IMR-90 (cell line): ENCODE data around the gene ZNF684. TPM values are rescaled to one million over a fixed set of nuclear protein-coding genes. Genes with fewer than 3 reads are reported as not detected.
A peak's percentile ranks its signal among the peaks of the same experiment; 100 is the strongest.

Source experiments
- ATAC-seq: fragments of 200-7000 bp; cut with Tn5 transposase; 2 replicates; pipeline ENCODE4 v1.9.1; 2020; ENCODE audit warnings: low read depth, mild to moderate bottlenecking, moderate library complexity
- BruUV-seq: library from RNA; stranded (reverse); fragments of 400-500 nt; replicated peaks from 2 replicates; lab custom pipeline; 2021; lab: Mats Ljungman, UMichigan
- CTCF ChIA-PET: fragments of 300-600 bp; formaldehyde crosslinking; extraction: SDS; loops from one replicate; lab custom pipeline; 2021; ENCODE audit warnings: antibody characterized with exemption; lab: Yijun Ruan, JAX
- POLR2A ChIA-PET: fragments of 300-600 bp; sonication (Branson Sonifier 250); formaldehyde crosslinking; loops from one replicate; lab custom pipeline; 2022; ENCODE audit warnings: antibody characterized with exemption; ENCODE audit not compliant: unreplicated experiment; lab: Charles Lee
- DNase-seq: peaks from one replicate; pipeline ENCODE4 v3.0.0; 2013
- H2AFZ ChIP-seq: replicated peaks from 2 replicates; pipeline ENCODE3; 2013; ENCODE audit warnings: low read length, mild to moderate bottlenecking; ENCODE audit not compliant: poor library complexity
- H2AK5ac ChIP-seq: 2 replicates; pipeline ENCODE4 v1.6.1; 2013; ENCODE audit warnings: low read depth, low read length, inconsistent platforms
- H2AK9ac ChIP-seq: replicated peaks from 2 replicates; pipeline ENCODE3; 2013; ENCODE audit warnings: mild to moderate bottlenecking, low read depth, low read length, moderate library complexity; ENCODE audit not compliant: poor library complexity
- H2BK120ac ChIP-seq: 2 replicates; pipeline ENCODE4 v1.6.1; 2013; ENCODE audit warnings: low read depth, low read length, inconsistent platforms
- H2BK15ac ChIP-seq: 3 replicates; pipeline ENCODE4 v1.6.1; 2013; ENCODE audit warnings: low read depth, low read length, inconsistent platforms
- H2BK20ac ChIP-seq: 2 replicates; pipeline ENCODE4 v1.6.1; 2013; ENCODE audit warnings: low read depth, mild to moderate bottlenecking, inconsistent platforms, low read length, moderate library complexity
- H2BK5ac ChIP-seq: 2 replicates; pipeline ENCODE4 v1.6.1; 2013; ENCODE audit warnings: mild to moderate bottlenecking, low read depth, low read length, inconsistent platforms; ENCODE audit not compliant: poor library complexity, severe bottlenecking
- H3K14ac ChIP-seq: replicated peaks from 2 replicates; pipeline ENCODE4 v1.6.1; 2013; ENCODE audit warnings: low read depth, low read length, inconsistent platforms
- H3K18ac ChIP-seq: 2 replicates; pipeline ENCODE4 v1.6.1; 2013; ENCODE audit warnings: low read depth, low read length, control low read depth
- H3K23ac ChIP-seq: 2 replicates; pipeline ENCODE4 v1.6.1; 2013; ENCODE audit warnings: low read depth, low read length, inconsistent platforms
- H3K27ac ChIP-seq: 2 replicates; pipeline ENCODE4 v1.5.1; 2013; ENCODE audit warnings: mild to moderate bottlenecking, control low read depth, low read length; ENCODE audit not compliant: insufficient read depth
- H3K27me3 ChIP-seq: 2 replicates; pipeline ENCODE4 v1.6.1; 2013; ENCODE audit warnings: low read length; ENCODE audit not compliant: control insufficient read depth, insufficient read depth
- H3K36me3 ChIP-seq: 2 replicates; pipeline ENCODE4 v1.6.1; 2013; ENCODE audit warnings: low read length, mixed read lengths; ENCODE audit not compliant: control insufficient read depth, insufficient read depth
- H3K4ac ChIP-seq: 2 replicates; pipeline ENCODE4 v1.6.1; 2013; ENCODE audit warnings: low read depth, low read length, inconsistent platforms
- H3K4me1 ChIP-seq: 2 replicates; pipeline ENCODE4 v1.6.1; 2013; ENCODE audit warnings: low read length, mixed read lengths; ENCODE audit not compliant: control insufficient read depth, insufficient read depth
- H3K4me2 ChIP-seq: 2 replicates; pipeline ENCODE4 v1.6.1; 2013; ENCODE audit warnings: low read depth, mild to moderate bottlenecking, control low read depth, low read length, moderate library complexity
- H3K4me3 ChIP-seq: 2 replicates; pipeline ENCODE4 v1.5.1; 2013; ENCODE audit warnings: low read depth, mild to moderate bottlenecking, control low read depth, low read length, moderate library complexity; ENCODE audit not compliant: insufficient read depth
- H3K56ac ChIP-seq: 2 replicates; pipeline ENCODE4 v1.6.1; 2013; ENCODE audit warnings: low read length, inconsistent platforms; ENCODE audit not compliant: insufficient read depth; ENCODE audit errors: extremely low read depth
- H3K79me1 ChIP-seq, 2 experiments: 2 replicates each; pipeline ENCODE4 v1.6.1; 2013; ENCODE audit warnings: low read length in 2 of 2, inconsistent platforms in 1 of 2, low read depth in 1 of 2
- H3K9ac ChIP-seq: 2 replicates; pipeline ENCODE4 v1.6.1; 2013; ENCODE audit warnings: low read depth, low read length, control low read depth
- H3K9me1 ChIP-seq: 2 replicates; pipeline ENCODE4 v1.6.1; 2013; ENCODE audit warnings: low read length, inconsistent platforms; ENCODE audit not compliant: insufficient read depth
- H3K9me3 ChIP-seq: 2 replicates; pipeline ENCODE4 v1.6.1; 2013; ENCODE audit warnings: low read length; ENCODE audit not compliant: control insufficient read depth, insufficient read depth
- H4K20me1 ChIP-seq: 2 replicates; pipeline ENCODE4 v1.6.1; 2013; ENCODE audit warnings: low read length, inconsistent platforms; ENCODE audit not compliant: insufficient read depth
- H4K5ac ChIP-seq: 2 replicates; pipeline ENCODE4 v1.6.1; 2013; ENCODE audit warnings: mild to moderate bottlenecking, low read depth, low read length, control low read depth
- H4K8ac ChIP-seq, 2 experiments: 2 replicates each; pipeline ENCODE4 v1.6.1; 2013; ENCODE audit warnings: low read depth in 2 of 2, low read length in 2 of 2, control low read depth in 1 of 2, inconsistent platforms in 1 of 2
- H4K91ac ChIP-seq: 2 replicates; pipeline ENCODE4 v1.6.1; 2013; ENCODE audit warnings: low read depth, low read length, inconsistent platforms; ENCODE audit not compliant: insufficient read depth
- BHLHE40 ChIP-seq: fragments of 150-350 bp; IDR thresholded peaks from 2 replicates; pipeline ENCODE4 v1.6.1; 2016; ENCODE audit warnings: mild to moderate bottlenecking, low read depth, low read length
- CEBPB ChIP-seq: IDR thresholded peaks from 2 replicates; pipeline ENCODE4 v1.6.1; 2012; ENCODE audit warnings: low read depth, low read length, improper control_type of control experiment
- CHD1 ChIP-seq: IDR thresholded peaks from 2 replicates; pipeline ENCODE4 v1.6.1; 2012; ENCODE audit warnings: low read depth, low read length, improper control_type of control experiment
- ELK1 ChIP-seq: fragments of 150-350 bp; IDR thresholded peaks from 2 replicates; pipeline ENCODE4 v1.6.1; 2016; ENCODE audit warnings: low read depth, mild to moderate bottlenecking, low read length, moderate library complexity, borderline replicate concordance
- FOS ChIP-seq: fragments of 150-350 bp; IDR thresholded peaks from 2 replicates; pipeline ENCODE4 v1.6.1; 2016; ENCODE audit warnings: low read depth, low read length
- MAFK ChIP-seq: IDR thresholded peaks from 2 replicates; pipeline ENCODE4 v1.6.1; 2012; ENCODE audit warnings: low read depth, low read length, improper control_type of control experiment
- MAZ ChIP-seq: IDR thresholded peaks from 2 replicates; pipeline ENCODE4 v1.6.1; 2012; ENCODE audit warnings: low read depth, mild to moderate bottlenecking, low read length, improper control_type of control experiment, moderate library complexity, borderline replicate concordance
- MXI1 ChIP-seq: IDR thresholded peaks from 2 replicates; pipeline ENCODE4 v1.6.1; 2012; ENCODE audit warnings: low read depth, mild to moderate bottlenecking, low read length, moderate library complexity, borderline replicate concordance
- NFE2L2 ChIP-seq: fragments of 150-350 bp; IDR thresholded peaks from 2 replicates; pipeline ENCODE4 v1.6.1; 2016; ENCODE audit warnings: low read depth, mild to moderate bottlenecking, low read length
- POLR2A ChIP-seq: IDR thresholded peaks from 2 replicates; pipeline ENCODE4 v1.6.1; 2012; ENCODE audit warnings: mild to moderate bottlenecking, low read depth, low read length
- RAD21 ChIP-seq: IDR thresholded peaks from 2 replicates; pipeline ENCODE4 v1.6.1; 2012; ENCODE audit warnings: low read length, improper control_type of control experiment
- RCOR1 ChIP-seq: IDR thresholded peaks from 2 replicates; pipeline ENCODE4 v1.6.1; 2012; ENCODE audit warnings: mild to moderate bottlenecking, low read length, improper control_type of control experiment; ENCODE audit not compliant: insufficient replicate concordance
- RFX5 ChIP-seq: IDR thresholded peaks from 2 replicates; pipeline ENCODE4 v1.8.0; 2012; ENCODE audit warnings: low read depth, mild to moderate bottlenecking, low read length, moderate library complexity
- SMC3 ChIP-seq: fragments of 150-350 bp; IDR thresholded peaks from 2 replicates; pipeline ENCODE4 v1.6.1; 2016; ENCODE audit warnings: low read depth, mild to moderate bottlenecking, antibody characterized with exemption, low read length, moderate library complexity
- WGBS, 2 experiments: methylation state at CpG; one replicate each; pipeline versions ENCODE4 v1.1.5 to v1.1.7; 2013; ENCODE audit warnings: missing lambda C conversion rate in 2 of 2; ENCODE audit not compliant: insufficient read length in 1 of 2; ENCODE audit errors: extremely low coverage in 2 of 2; 5-methylcytosine and 5-hydroxymethylcytosine counted together
- dilution Hi-C: fragments of 300-500 bp; cut with HindIII; formaldehyde crosslinking; loops from one replicate; pipeline ENCODE4 v1.14.3; 2018; ENCODE audit warnings: low sequenced_read_pairs; ENCODE audit not compliant: unreplicated experiment
- in situ Hi-C: fragments of 300-500 bp; cut with MboI; formaldehyde crosslinking; loops from 3 replicates; pipeline ENCODE4 v1.14.3; 2019; ENCODE audit warnings: low sequenced_read_pairs, inconsistent platforms, mixed read lengths
- intact Hi-C: fragments of 100-400 bp; cut with micrococcal nuclease; formaldehyde crosslinking; loops from 2 replicates; pipeline ENCODE4 v1.10.0; 2022
- polyA plus RNA-seq, 3 experiments: library from polyadenylated mRNA; depleted of rRNA; stranded (reverse); fragments of >200 nt; gene quantifications; 2 replicates each; pipeline ENCODE4 v1.2.3, GENCODE V29; 2012; ENCODE audit warnings: low replicate concordance in 1 of 3
- total RNA-seq: library from RNA; depleted of rRNA; stranded (reverse); fragments of >200 nt; gene quantifications from 2 replicates; pipeline ENCODE4 v1.2.3, GENCODE V29; 2012
- TF ChIP-seq, protein P1 (sequence below): conservative IDR thresholded peaks from 2 replicates; pipeline ENCODE4 v1.5.1; 2012; ENCODE audit warnings: mild to moderate bottlenecking, low read depth, low read length, improper control_type of control experiment
- TF ChIP-seq, protein P2 (sequence below): fragments of 150-350 bp; IDR thresholded peaks from 2 replicates; pipeline ENCODE4 v1.6.1; 2017; ENCODE audit warnings: mild to moderate bottlenecking, antibody characterized with exemption, low read length, low read depth

ZNF684 gene
- total and polyA plus RNA-seq, 2 of the 4 experiments (the other 2 are of a cell fraction): 1.4 to 4.1 TPM

DNA sequence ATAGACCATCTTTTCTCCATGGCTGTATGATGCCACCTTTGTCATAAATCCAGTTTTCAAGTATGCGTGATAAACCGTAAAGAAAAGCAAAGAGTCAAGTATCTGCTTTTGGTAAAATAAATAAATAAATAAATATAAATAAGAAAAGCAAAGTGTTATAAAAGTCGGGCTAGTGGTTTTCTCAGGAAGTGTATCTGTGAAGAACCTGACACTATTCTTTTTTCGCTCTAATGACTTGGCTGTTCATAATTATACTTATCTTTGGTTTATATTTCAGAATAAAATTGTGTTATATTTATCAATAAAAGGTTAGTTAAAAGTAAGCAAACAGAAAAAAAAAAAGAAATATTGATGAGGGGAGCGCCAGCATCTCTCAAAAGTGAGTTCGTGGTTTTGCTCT, 23.5 kb upstream of the ZNF684 start:
- CTCF ChIA-PET: no interaction called here

More for the DNA sequence above, 23.5 kb upstream of the ZNF684 start:
- Histone ChIP-seq H3K27ac (peak overlapping the region; percentile 75; the same call in 1 of the 2 replicates), H2BK5ac (peak overlapping the region; percentile 61), H3K4me3 (peak overlapping the region; percentile 94), H3K14ac (peak overlapping the region; percentile 99), H2BK120ac (no peak overlapping the region), H3K9me3 (peaks cover 21% of the 10 kb centered on the region), H4K8ac (peak overlapping the region; percentile 92 to 99), H3K36me3 (no peaks in the 10 kb centered on the region; the same call in 1 of the 2 replicates), H3K79me1 (peaks cover 15 to 22% of the 10 kb centered on the region in 2 experiments), H2BK20ac (no peak overlapping the region), H3K4me1 (0 out of 2 replicates have a peak, but pooled peaks cover 3% of the 10 kb centered on the region), H3K56ac (peak overlapping the region; percentile 80; the same call in 1 of the 2 replicates), H3K9me1 (no peaks in the 10 kb centered on the region), H2BK15ac (no peak overlapping the region), H2AK9ac (peak overlapping the region; percentile 87), H3K18ac (peak overlapping the region; percentile 95; the same call in 1 of the 2 replicates), H3K4me2 (peak overlapping the region; percentile 95), H2AFZ (peak overlapping the region; percentile 98), H3K4ac (peak overlapping the region; percentile 98), H3K27me3 (no peaks in the 10 kb centered on the region), H3K23ac (peak overlapping the region; percentile 100), H2AK5ac (no peak overlapping the region), H3K9ac (peak overlapping the region; percentile 89), H4K5ac (peak overlapping the region; percentile 99), H4K91ac (no peak overlapping the region), H4K20me1 (no peaks in the 10 kb centered on the region)
- 0% methylated on average over 1 of the region's 6 CpGs; no CpG with 5 or more reads in 1 of the 2 experiments for WGBS, 2 experiments
- no peak for ATAC-seq
- POLR2A ChIA-PET: no interaction called here
- intact Hi-C loops: no loop called here
- no TSS peak for BruUV-seq
- dilution Hi-C loops: no loop called here
- DNase-seq: no peak
- TF ChIP-seq, protein P1, sequence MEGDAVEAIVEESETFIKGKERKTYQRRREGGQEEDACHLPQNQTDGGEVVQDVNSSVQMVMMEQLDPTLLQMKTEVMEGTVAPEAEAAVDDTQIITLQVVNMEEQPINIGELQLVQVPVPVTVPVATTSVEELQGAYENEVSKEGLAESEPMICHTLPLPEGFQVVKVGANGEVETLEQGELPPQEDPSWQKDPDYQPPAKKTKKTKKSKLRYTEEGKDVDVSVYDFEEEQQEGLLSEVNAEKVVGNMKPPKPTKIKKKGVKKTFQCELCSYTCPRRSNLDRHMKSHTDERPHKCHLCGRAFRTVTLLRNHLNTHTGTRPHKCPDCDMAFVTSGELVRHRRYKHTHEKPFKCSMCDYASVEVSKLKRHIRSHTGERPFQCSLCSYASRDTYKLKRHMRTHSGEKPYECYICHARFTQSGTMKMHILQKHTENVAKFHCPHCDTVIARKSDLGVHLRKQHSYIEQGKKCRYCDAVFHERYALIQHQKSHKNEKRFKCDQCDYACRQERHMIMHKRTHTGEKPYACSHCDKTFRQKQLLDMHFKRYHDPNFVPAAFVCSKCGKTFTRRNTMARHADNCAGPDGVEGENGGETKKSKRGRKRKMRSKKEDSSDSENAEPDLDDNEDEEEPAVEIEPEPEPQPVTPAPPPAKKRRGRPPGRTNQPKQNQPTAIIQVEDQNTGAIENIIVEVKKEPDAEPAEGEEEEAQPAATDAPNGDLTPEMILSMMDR: no peak
- TF ChIP-seq MXI1: no peak
- TF ChIP-seq, protein P2, sequence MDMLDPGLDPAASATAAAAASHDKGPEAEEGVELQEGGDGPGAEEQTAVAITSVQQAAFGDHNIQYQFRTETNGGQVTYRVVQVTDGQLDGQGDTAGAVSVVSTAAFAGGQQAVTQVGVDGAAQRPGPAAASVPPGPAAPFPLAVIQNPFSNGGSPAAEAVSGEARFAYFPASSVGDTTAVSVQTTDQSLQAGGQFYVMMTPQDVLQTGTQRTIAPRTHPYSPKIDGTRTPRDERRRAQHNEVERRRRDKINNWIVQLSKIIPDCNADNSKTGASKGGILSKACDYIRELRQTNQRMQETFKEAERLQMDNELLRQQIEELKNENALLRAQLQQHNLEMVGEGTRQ: no peak
- TF ChIP-seq CHD1: no peak
- no peak for TF ChIP-seq NFE2L2
- no peak for TF ChIP-seq RAD21
- no peak for TF ChIP-seq FOS
- no peak for TF ChIP-seq SMC3
- no peak for TF ChIP-seq POLR2A
- TF ChIP-seq RFX5: no peak
- TF ChIP-seq MAFK: no peak
- no peak for TF ChIP-seq CEBPB
- TF ChIP-seq BHLHE40: no peak
- no peak for TF ChIP-seq RCOR1
- TF ChIP-seq ELK1: no peak
- no peak for TF ChIP-seq MAZ
- in situ Hi-C loops: no loop called here
